K562 (cell line): ENCODE results near the gene DIP2B. TPM values are rescaled to one million over a fixed set of nuclear protein-coding genes. Genes with fewer than 3 reads are reported as not detected.
A peak's percentile ranks its signal among the peaks of the same experiment; 100 is the strongest.

ENCODE experiments used
- ARID1B ChIP-seq: fragments of 450-650 bp; IDR thresholded peaks from 2 replicates; pipeline ENCODE4 v1.6.1; 2016; ENCODE audit warnings: antibody characterized with exemption, mild to moderate bottlenecking, inconsistent platforms
- CBFA2T3 ChIP-seq: fragments of 450-650 bp; IDR thresholded peaks from 2 replicates; pipeline ENCODE4 v1.6.1; 2017
- CEBPG ChIP-seq, 3 experiments: fragments of 200-800 bp in 1 of 3; sonication (Bioruptor generic) in 1 of 3; sonication (generic) in 1 of 3; formaldehyde crosslinking in 1 of 3; IDR thresholded peaks in 2 of 3; conservative IDR thresholded peaks in 1 of 3; 2 replicates each; pipeline versions ENCODE4 v1.6.1 to v1.8.0; 2016 to 2022; ENCODE audit warnings: missing compliant biosample characterization in 2 of 3, missing genetic modification characterization in 2 of 3, mild to moderate bottlenecking in 1 of 3, missing genetic modification reagents in 1 of 3
- FUS ChIP-seq: fragments of 200-400 bp; formaldehyde crosslinking; optimal IDR thresholded peaks from 2 replicates; pipeline ENCODE3; 2017; ENCODE audit warnings: low read depth, low read length
- LARP7 ChIP-seq: fragments of 450-650 bp; IDR thresholded peaks from 2 replicates; pipeline ENCODE4 v1.6.1; 2016
- SOX6 ChIP-seq: fragments of 450-650 bp; IDR thresholded peaks from 2 replicates; pipeline ENCODE4 v1.6.1; 2014; ENCODE audit warnings: mild to moderate bottlenecking
- TCF3 ChIP-seq: sonication (generic); formaldehyde crosslinking; IDR thresholded peaks from 2 replicates; pipeline ENCODE4 v1.4.0; 2020; ENCODE audit warnings: mild to moderate bottlenecking, missing genetic modification reagents
- TEAD4 ChIP-seq, 2 experiments: sonication (generic) in 1 of 2; formaldehyde crosslinking in 1 of 2; IDR thresholded peaks; 2 replicates each; pipeline versions ENCODE4 v1.6.1 to v1.8.0; 2012 to 2022; ENCODE audit warnings: borderline replicate concordance in 1 of 2, inconsistent platforms in 1 of 2, low read length in 1 of 2, mild to moderate bottlenecking in 1 of 2, missing genetic modification reagents in 1 of 2
- TRIM24 ChIP-seq, 2 experiments: fragments of 450-650 bp; IDR thresholded peaks; 2 replicates each; pipeline ENCODE4 v1.6.1; 2016
- polyA plus RNA-seq, 8 experiments: library from polyadenylated mRNA; depleted of rRNA in 4 of 8; stranded (reverse) in 5 of 8; unstranded in 3 of 8; fragments of >200 nt; fragmentation: Nextera tagmentation in 2 of 8; fragmentation: Illumina TruSeq in 1 of 8; extraction: Ambion mirVana in 2 of 8; extraction: Trizol in 1 of 8; gene quantifications; 2 replicates each; pipeline versions ENCODE4 v1.2.1 to v1.2.3, GENCODE V29; 2011 to 2014; ENCODE audit warnings: inconsistent platforms in 1 of 8, missing spikeins in 1 of 8
- total RNA-seq, 7 experiments: library from RNA; depleted of rRNA in 6 of 7; stranded (reverse); fragments of >200 nt in 6 of 7; fragmentation: Illumina TruSeq in 2 of 7; extraction: Trizol in 2 of 7; gene quantifications; 2 replicates each; pipeline versions ENCODE4 v1.2.1 to v1.2.3, GENCODE V29; 2011 to 2021; ENCODE audit warnings: low replicate concordance in 1 of 7
- TF ChIP-seq, protein P1 (sequence below): fragments of 450-650 bp; IDR thresholded peaks from 2 replicates; pipeline ENCODE4 v1.6.1; 2018; ENCODE audit not compliant: partially characterized antibody
- TF ChIP-seq, protein P2 (sequence below), 2 experiments: fragments of 450-650 bp; IDR thresholded peaks; 2 replicates each; pipeline ENCODE4 v1.6.1; 2016
- TF ChIP-seq, protein P3 (sequence below): conservative IDR thresholded peaks from 2 replicates; pipeline ENCODE4 v1.6.1; 2011; ENCODE audit warnings: low read depth, mild to moderate bottlenecking, low read length; ENCODE audit not compliant: control insufficient read depth
- TF ChIP-seq, protein P4 (sequence below): fragments of 250-450 bp; sonication (Bioruptor Pico); IDR thresholded peaks from 2 replicates; pipeline ENCODE4 v1.5.0; 2021

Gene DIP2B
- total and polyA plus RNA-seq, 9 of the 15 experiments (the other 6 are each of a cell fraction or from before 2014, with no cell fraction given), result 4.6 to 26.1 (median 18.8) TPM

DNA sequence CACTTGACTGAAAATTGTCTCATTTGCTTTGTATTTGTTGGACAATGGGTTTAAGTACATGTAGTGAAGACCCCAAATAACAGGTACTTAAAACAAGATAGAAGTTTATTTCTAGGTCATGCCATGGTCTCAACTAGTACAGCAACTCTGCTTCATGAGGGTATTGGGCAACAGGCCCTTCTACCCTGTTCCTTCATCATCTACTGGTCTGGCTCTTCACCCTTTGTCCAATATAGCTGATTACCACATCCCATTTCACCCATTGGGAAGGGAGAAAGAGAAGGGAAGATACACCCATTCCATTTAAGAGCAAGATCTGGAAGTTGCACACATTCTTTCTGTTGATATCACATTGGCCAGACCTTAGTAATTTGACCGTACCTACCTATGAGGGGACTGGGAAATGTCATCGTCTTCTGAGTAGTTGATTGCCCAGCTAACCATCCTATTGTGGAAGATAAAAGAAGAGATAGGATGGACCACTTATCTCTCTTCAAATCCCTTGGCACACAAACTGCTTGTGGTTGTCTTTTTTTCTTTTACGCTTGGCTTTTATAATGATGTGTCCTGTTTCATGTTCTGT, 104.6 kb downstream of the DIP2B start (continued):
- TF ChIP-seq, protein P1, sequence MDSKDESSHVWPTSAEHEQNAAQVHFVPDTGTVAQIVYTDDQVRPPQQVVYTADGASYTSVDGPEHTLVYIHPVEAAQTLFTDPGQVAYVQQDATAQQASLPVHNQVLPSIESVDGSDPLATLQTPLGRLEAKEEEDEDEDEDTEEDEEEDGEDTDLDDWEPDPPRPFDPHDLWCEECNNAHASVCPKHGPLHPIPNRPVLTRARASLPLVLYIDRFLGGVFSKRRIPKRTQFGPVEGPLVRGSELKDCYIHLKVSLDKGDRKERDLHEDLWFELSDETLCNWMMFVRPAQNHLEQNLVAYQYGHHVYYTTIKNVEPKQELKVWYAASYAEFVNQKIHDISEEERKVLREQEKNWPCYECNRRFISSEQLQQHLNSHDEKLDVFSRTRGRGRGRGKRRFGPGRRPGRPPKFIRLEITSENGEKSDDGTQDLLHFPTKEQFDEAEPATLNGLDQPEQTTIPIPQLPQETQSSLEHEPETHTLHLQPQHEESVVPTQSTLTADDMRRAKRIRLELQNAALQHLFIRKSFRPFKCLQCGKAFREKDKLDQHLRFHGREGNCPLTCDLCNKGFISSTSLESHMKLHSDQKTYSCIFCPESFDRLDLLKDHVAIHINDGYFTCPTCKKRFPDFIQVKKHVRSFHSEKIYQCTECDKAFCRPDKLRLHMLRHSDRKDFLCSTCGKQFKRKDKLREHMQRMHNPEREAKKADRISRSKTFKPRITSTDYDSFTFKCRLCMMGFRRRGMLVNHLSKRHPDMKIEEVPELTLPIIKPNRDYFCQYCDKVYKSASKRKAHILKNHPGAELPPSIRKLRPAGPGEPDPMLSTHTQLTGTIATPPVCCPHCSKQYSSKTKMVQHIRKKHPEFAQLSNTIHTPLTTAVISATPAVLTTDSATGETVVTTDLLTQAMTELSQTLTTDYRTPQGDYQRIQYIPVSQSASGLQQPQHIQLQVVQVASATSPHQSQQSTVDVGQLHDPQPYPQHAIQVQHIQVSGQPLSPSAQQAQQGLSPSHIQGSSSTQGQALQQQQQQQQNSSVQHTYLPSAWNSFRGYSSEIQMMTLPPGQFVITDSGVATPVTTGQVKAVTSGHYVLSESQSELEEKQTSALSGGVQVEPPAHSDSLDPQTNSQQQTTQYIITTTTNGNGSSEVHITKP, result no peak
- TF ChIP-seq ARID1B (peak; percentile 34), TRIM24 (IDR thresholded peaks at IDR 0.05) (no peak), CBFA2T3 (peak; percentile 52), LARP7 (no peak), CEBPG (CRISPR knock-in tag; IDR thresholded peaks at IDR 0.05) (no peak), CEBPG (tag; conservative IDR thresholded peaks at IDR 0.05 in 1 of 2, IDR thresholded peaks at IDR 0.05 in 1 of 2) (peak; percentile 46 to 48; a peak in 3 of 4 replicates), SOX6 (peak; percentile 55), FUS (no peak), TEAD4 (IDR thresholded peaks at IDR 0.05; ENCODE audit: low read length) (0 out of 2 replicates have a peak, but pooled peaks have one; percentile 35), TEAD4 (CRISPR knock-in tag; IDR thresholded peaks at IDR 0.05; ENCODE audit: borderline replicate concordance) (no peak), TCF3 (CRISPR knock-in tag) (peak; percentile 40; the same call in 1 of the 2 replicates)
- TF ChIP-seq, protein P2, sequence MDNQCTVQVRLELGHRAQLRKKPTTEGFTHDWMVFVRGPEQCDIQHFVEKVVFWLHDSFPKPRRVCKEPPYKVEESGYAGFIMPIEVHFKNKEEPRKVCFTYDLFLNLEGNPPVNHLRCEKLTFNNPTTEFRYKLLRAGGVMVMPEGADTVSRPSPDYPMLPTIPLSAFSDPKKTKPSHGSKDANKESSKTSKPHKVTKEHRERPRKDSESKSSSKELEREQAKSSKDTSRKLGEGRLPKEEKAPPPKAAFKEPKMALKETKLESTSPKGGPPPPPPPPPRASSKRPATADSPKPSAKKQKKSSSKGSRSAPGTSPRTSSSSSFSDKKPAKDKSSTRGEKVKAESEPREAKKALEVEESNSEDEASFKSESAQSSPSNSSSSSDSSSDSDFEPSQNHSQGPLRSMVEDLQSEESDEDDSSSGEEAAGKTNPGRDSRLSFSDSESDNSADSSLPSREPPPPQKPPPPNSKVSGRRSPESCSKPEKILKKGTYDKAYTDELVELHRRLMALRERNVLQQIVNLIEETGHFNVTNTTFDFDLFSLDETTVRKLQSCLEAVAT (IDR thresholded peaks at IDR 0.05), result no peak
- TF ChIP-seq, protein P3, sequence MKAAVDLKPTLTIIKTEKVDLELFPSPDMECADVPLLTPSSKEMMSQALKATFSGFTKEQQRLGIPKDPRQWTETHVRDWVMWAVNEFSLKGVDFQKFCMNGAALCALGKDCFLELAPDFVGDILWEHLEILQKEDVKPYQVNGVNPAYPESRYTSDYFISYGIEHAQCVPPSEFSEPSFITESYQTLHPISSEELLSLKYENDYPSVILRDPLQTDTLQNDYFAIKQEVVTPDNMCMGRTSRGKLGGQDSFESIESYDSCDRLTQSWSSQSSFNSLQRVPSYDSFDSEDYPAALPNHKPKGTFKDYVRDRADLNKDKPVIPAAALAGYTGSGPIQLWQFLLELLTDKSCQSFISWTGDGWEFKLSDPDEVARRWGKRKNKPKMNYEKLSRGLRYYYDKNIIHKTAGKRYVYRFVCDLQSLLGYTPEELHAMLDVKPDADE, result no peak
- TF ChIP-seq, protein P4, sequence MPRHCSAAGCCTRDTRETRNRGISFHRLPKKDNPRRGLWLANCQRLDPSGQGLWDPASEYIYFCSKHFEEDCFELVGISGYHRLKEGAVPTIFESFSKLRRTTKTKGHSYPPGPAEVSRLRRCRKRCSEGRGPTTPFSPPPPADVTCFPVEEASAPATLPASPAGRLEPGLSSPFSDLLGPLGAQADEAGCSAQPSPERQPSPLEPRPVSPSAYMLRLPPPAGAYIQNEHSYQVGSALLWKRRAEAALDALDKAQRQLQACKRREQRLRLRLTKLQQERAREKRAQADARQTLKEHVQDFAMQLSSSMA (CRISPR knock-in tag), result no peak
